ENCODE data around the gene PUS1.

- TF ChIP-seq CTCF (IDR thresholded peaks at IDR 0.05; ENCODE audit: low read depth, low read length) (no peak), POLR2A (IDR thresholded peaks at IDR 0.05; ENCODE audit: extremely low read depth, insufficient read length) (no peak), MAX (IDR thresholded peaks at IDR 0.05; ENCODE audit: low read depth, low read length) (no peak), MYC (IDR thresholded peaks at IDR 0.05; ENCODE audit: low read depth, low read length) (no peak)
Observed at GRCh38 chr12:131991816-131992430, 62.8 kb downstream of the PUS1 start.

Measured in NB4 (cell line).